NB4 (cell line): ENCODE measurements around the gene OR13C2.

ENCODE experiments used
- POLR2A ChIP-seq: IDR thresholded peaks from 2 replicates; pipeline ENCODE4 v1.6.1; 2011; ENCODE audit warnings: mild to moderate bottlenecking; ENCODE audit not compliant: insufficient read length; ENCODE audit errors: extremely low read depth
- TF ChIP-seq, protein P1 (sequence below): IDR thresholded peaks from one replicate; pipeline ENCODE4 v1.5.1; 2012; ENCODE audit warnings: low read depth, low read length

DNA sequence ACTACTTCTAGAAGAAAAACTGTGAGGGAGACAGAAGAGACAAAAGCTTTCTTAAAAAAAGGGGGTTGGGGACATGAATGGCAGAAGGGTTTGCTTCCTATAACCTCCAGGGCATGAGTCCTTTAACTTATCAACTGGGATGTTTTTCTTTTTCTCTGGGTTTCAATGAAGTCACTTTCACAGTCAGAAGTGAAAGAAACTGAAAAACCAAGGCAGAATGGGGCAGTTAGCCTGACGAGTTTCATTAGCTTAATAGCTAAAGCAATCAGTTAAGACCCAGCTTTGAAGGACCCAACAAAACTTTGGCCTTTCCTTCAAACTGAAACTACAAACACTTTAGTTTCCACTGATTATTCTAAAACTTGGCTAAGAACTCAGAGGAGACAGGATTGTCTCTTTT lies 41.1 kb downstream of the OR13C2 start:
- no peak for TF ChIP-seq POLR2A
- TF ChIP-seq, protein P1, sequence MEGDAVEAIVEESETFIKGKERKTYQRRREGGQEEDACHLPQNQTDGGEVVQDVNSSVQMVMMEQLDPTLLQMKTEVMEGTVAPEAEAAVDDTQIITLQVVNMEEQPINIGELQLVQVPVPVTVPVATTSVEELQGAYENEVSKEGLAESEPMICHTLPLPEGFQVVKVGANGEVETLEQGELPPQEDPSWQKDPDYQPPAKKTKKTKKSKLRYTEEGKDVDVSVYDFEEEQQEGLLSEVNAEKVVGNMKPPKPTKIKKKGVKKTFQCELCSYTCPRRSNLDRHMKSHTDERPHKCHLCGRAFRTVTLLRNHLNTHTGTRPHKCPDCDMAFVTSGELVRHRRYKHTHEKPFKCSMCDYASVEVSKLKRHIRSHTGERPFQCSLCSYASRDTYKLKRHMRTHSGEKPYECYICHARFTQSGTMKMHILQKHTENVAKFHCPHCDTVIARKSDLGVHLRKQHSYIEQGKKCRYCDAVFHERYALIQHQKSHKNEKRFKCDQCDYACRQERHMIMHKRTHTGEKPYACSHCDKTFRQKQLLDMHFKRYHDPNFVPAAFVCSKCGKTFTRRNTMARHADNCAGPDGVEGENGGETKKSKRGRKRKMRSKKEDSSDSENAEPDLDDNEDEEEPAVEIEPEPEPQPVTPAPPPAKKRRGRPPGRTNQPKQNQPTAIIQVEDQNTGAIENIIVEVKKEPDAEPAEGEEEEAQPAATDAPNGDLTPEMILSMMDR, result no peak
